ENCODE measurements around the gene RAB31. TPM values are rescaled to one million over a fixed set of nuclear protein-coding genes. Genes with fewer than 3 reads are reported as not detected.

RAB31 gene
- total RNA-seq, 1 experiment from 2014 or later, result 12.9 TPM

- in situ Hi-C loops (cut with HindIII; ENCODE audit: low pct_unique_long_range_greater_than_20kb, low sequenced_read_pairs), result no loop called here
- DNase-seq (ENCODE audit: low read depth, low spot score), result no peak
Measured at GRCh38 chr18:9831036-9831722, 123.1 kb downstream of the RAB31 start.

GRCh38 chr18:9831723-9832199, 123.7 kb downstream of the RAB31 start:
- DNase-seq (ENCODE audit: low read depth, low spot score), result no peak
- in situ Hi-C loops (cut with HindIII; ENCODE audit: low pct_unique_long_range_greater_than_20kb, low sequenced_read_pairs), result no loop called here

- in situ Hi-C loops (cut with HindIII; ENCODE audit: low pct_unique_long_range_greater_than_20kb, low sequenced_read_pairs), result no loop called here
- no peak for DNase-seq (ENCODE audit: low read depth, low spot score)
Measured at GRCh38 chr18:9832871-9833270, 124.8 kb downstream of the RAB31 start.

GRCh38 chr18:9834551-9834950, 126.5 kb downstream of the RAB31 start:
- DNase-seq (ENCODE audit: low read depth, low spot score), result no peak
- in situ Hi-C loops (cut with HindIII; ENCODE audit: low pct_unique_long_range_greater_than_20kb, low sequenced_read_pairs), result no loop called here

GRCh38 chr18:9835113-9835755, 127.1 kb downstream of the RAB31 start:
- in situ Hi-C loops (cut with HindIII; ENCODE audit: low pct_unique_long_range_greater_than_20kb, low sequenced_read_pairs), result no loop called here
- DNase-seq (ENCODE audit: low read depth, low spot score), result no peak

GRCh38 chr18:9835825-9836224, 127.7 kb downstream of the RAB31 start:
- in situ Hi-C loops (cut with HindIII; ENCODE audit: low pct_unique_long_range_greater_than_20kb, low sequenced_read_pairs), result no loop called here
- no peak for DNase-seq (ENCODE audit: low read depth, low spot score)

- in situ Hi-C loops (cut with HindIII; ENCODE audit: low pct_unique_long_range_greater_than_20kb, low sequenced_read_pairs), result no loop called here
- DNase-seq (ENCODE audit: low read depth, low spot score), result no peak
Measured at GRCh38 chr18:9838144-9838877, 130.2 kb downstream of the RAB31 start.

GRCh38 chr18:9839211-9839610, 131.1 kb downstream of the RAB31 start:
- in situ Hi-C loops (cut with HindIII; ENCODE audit: low pct_unique_long_range_greater_than_20kb, low sequenced_read_pairs), result no loop called here

GRCh38 chr18:9839853-9840252, 131.8 kb downstream of the RAB31 start:
- in situ Hi-C loops (cut with HindIII; ENCODE audit: low pct_unique_long_range_greater_than_20kb, low sequenced_read_pairs), result no loop called here
- DNase-seq (ENCODE audit: low read depth, low spot score), result no peak

More at GRCh38 chr18:9839211-9839610, 131.1 kb downstream of the RAB31 start:
- no peak for DNase-seq (ENCODE audit: low read depth, low spot score)

- in situ Hi-C loops (cut with HindIII; ENCODE audit: low pct_unique_long_range_greater_than_20kb, low sequenced_read_pairs), result no loop called here
- no peak for DNase-seq (ENCODE audit: low read depth, low spot score)
Measured at GRCh38 chr18:9841752-9842151, 133.7 kb downstream of the RAB31 start.

- in situ Hi-C loops (cut with HindIII; ENCODE audit: low pct_unique_long_range_greater_than_20kb, low sequenced_read_pairs), result no loop called here
- DNase-seq (ENCODE audit: low read depth, low spot score), result no peak
Measured at GRCh38 chr18:9842448-9842847, 134.3 kb downstream of the RAB31 start.

- no peak for DNase-seq (ENCODE audit: low read depth, low spot score)
- in situ Hi-C loops (cut with HindIII; ENCODE audit: low pct_unique_long_range_greater_than_20kb, low sequenced_read_pairs), result no loop called here
Measured at GRCh38 chr18:9845256-9845655, 137.2 kb downstream of the RAB31 start.

GRCh38 chr18:9846162-9846925, 138.2 kb downstream of the RAB31 start:
- in situ Hi-C loops (cut with HindIII; ENCODE audit: low pct_unique_long_range_greater_than_20kb, low sequenced_read_pairs), result no loop called here
- no peak for DNase-seq (ENCODE audit: low read depth, low spot score)

- DNase-seq (ENCODE audit: low read depth, low spot score), result no peak
- in situ Hi-C loops (cut with HindIII; ENCODE audit: low pct_unique_long_range_greater_than_20kb, low sequenced_read_pairs), result no loop called here
Measured at GRCh38 chr18:9848170-9848879, 140.2 kb downstream of the RAB31 start.

- in situ Hi-C loops (cut with HindIII; ENCODE audit: low pct_unique_long_range_greater_than_20kb, low sequenced_read_pairs), result no loop called here
Measured at GRCh38 chr18:9849407-9850283, 141.5 kb downstream of the RAB31 start.

GRCh38 chr18:9850309-9850708, 142.2 kb downstream of the RAB31 start:
- in situ Hi-C loops (cut with HindIII; ENCODE audit: low pct_unique_long_range_greater_than_20kb, low sequenced_read_pairs), result no loop called here

More at GRCh38 chr18:9849407-9850283, 141.5 kb downstream of the RAB31 start:
- DNase-seq (ENCODE audit: low read depth, low spot score), result peak; percentile 80

More at GRCh38 chr18:9850309-9850708, 142.2 kb downstream of the RAB31 start:
- no peak for DNase-seq (ENCODE audit: low read depth, low spot score)

Measured in SK-MEL-5 (cell line).